ENCODE results near the gene ADGRG6. TPM values are rescaled to one million over a fixed set of nuclear protein-coding genes. Genes with fewer than 3 reads are reported as not detected.

Gene ADGRG6
- total and polyA plus RNA-seq, 2 of the 8 experiments (the other 6 are each of a cell fraction or from before 2014, with no cell fraction given): 1.1 to 6.2 TPM

GRCh38 chr6:142343938-142344337 lies 42.1 kb downstream of the ADGRG6 start:
- H3K14ac ChIP-seq (ENCODE audit: insufficient read length): no peak overlapping the region
- H3K56ac ChIP-seq (replicated peaks; ENCODE audit: insufficient read length, low read depth, low read length): no peak overlapping the region
- 88% methylated on average over 1 of the region's 1 CpG; no CpG with 5 or more reads in 1 of the 2 experiments for WGBS, 2 experiments (ENCODE audit: extremely low coverage in 1 of 2, insufficient coverage in 1 of 2, insufficient read length in 1 of 2, insufficient replicate concordance in 2 of 2, low coverage in 1 of 2, low lambda C conversion rate in 2 of 2, missing lambda C conversion rate in 1 of 2)
- CTCF ChIA-PET (ENCODE audit: partially characterized antibody): interaction anchor here (0.9 kb wide), 1 partner anchor 112 kb away, joined by 3 read pairs; no protein-coding TSS in a partner anchor
- DNase-seq (ENCODE audit: low read depth in 1 of 2, low spot score in 2 of 2) (no peak), FAIRE-seq (no peak)
- no peak overlapping the region for H2BK20ac ChIP-seq (ENCODE audit: low read length)
- H4K91ac ChIP-seq (replicated peaks; ENCODE audit: insufficient read length, low read length): no peak overlapping the region
- H4K5ac ChIP-seq (ENCODE audit: insufficient read length, low read depth, low read length): no peak overlapping the region
- H3K36me3 ChIP-seq (ENCODE audit: control insufficient read depth in 2 of 4, insufficient read depth in 4 of 4, low read length in 3 of 4): no peaks in the 10 kb centered on the region
- H3K79me1 ChIP-seq (ENCODE audit: low read depth, low read length): no peaks in the 10 kb centered on the region
- H2AFZ ChIP-seq (ENCODE audit: low read length): no peak overlapping the region
- POLR2A ChIA-PET (ENCODE audit: partially characterized antibody): no interaction called here
- no peak overlapping the region for H3K18ac ChIP-seq (ENCODE audit: extremely low read depth, low read length)
- no peak overlapping the region for H2BK12ac ChIP-seq (ENCODE audit: low read depth, low read length)
- H3K4ac ChIP-seq (replicated peaks; ENCODE audit: insufficient read length, low read depth, low read length): no peak overlapping the region
- no peak overlapping the region for H3K9ac ChIP-seq (replicated peaks in 1 of 4; ENCODE audit: extremely low read depth in 1 of 4, low read depth in 3 of 4, low read length in 3 of 4)
- H2BK120ac ChIP-seq (replicated peaks; ENCODE audit: low read depth, low read length): no peak overlapping the region
- no peaks in the 10 kb centered on the region for H3K23me2 ChIP-seq (ENCODE audit: low read depth, low read length)
- no peak overlapping the region for H2BK15ac ChIP-seq (ENCODE audit: low read length)
- no peak overlapping the region for H4K8ac ChIP-seq (ENCODE audit: extremely low read depth, insufficient read depth, low read length)
- H3K27ac ChIP-seq (ENCODE audit: low read depth, low read length): no peak overlapping the region
- H2BK5ac ChIP-seq (ENCODE audit: low read depth, low read length): no peak overlapping the region
- H3K4me3 ChIP-seq (ENCODE audit: extremely low read depth in 1 of 4, insufficient read depth in 2 of 4, low read depth in 3 of 4, low read length in 4 of 4): no peak overlapping the region
- H3K27me3 ChIP-seq (replicated peaks in 1 of 4; ENCODE audit: control insufficient read depth in 3 of 4, extremely low read depth in 1 of 4, insufficient read depth in 3 of 4, low read length in 3 of 4): no peaks in the 10 kb centered on the region; a peak in 1 of 7 replicates
- no peaks in the 10 kb centered on the region for H4K20me1 ChIP-seq (replicated peaks in 1 of 2; ENCODE audit: control insufficient read depth in 1 of 2, insufficient read depth in 2 of 2, low read length in 2 of 2)
- H3K23ac ChIP-seq (ENCODE audit: insufficient read length): no peak overlapping the region
- no peak overlapping the region for H2AK5ac ChIP-seq (ENCODE audit: low read depth, low read length)
- TF ChIP-seq, protein P1, sequence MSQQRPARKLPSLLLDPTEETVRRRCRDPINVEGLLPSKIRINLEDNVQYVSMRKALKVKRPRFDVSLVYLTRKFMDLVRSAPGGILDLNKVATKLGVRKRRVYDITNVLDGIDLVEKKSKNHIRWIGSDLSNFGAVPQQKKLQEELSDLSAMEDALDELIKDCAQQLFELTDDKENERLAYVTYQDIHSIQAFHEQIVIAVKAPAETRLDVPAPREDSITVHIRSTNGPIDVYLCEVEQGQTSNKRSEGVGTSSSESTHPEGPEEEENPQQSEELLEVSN (IDR thresholded peaks at IDR 0.05): no peak
- TF ChIP-seq RNF2 (IDR thresholded peaks at IDR 0.05; ENCODE audit: borderline replicate concordance, low read depth, low read length, missing control alignments, poor library complexity, severe bottlenecking) (no peak), RBBP5 (IDR thresholded peaks at IDR 0.05; ENCODE audit: borderline replicate concordance, low read depth, low read length) (no peak)
- TF ChIP-seq, protein P2, sequence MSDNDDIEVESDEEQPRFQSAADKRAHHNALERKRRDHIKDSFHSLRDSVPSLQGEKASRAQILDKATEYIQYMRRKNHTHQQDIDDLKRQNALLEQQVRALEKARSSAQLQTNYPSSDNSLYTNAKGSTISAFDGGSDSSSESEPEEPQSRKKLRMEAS (IDR thresholded peaks at IDR 0.05): no peak
- no peaks in the 10 kb centered on the region for H3K4me1 ChIP-seq (replicated peaks in 1 of 4; ENCODE audit: control insufficient read depth in 3 of 4, insufficient read depth in 4 of 4, low read length in 3 of 4)
- no peaks in the 10 kb centered on the region for H3K9me3 ChIP-seq (ENCODE audit: insufficient read depth in 2 of 2, low read depth in 1 of 2, low read length in 1 of 2)
- H3K4me2 ChIP-seq (ENCODE audit: insufficient read depth in 1 of 2, low read depth in 2 of 2, low read length in 2 of 2): no peak overlapping the region
- H3K79me2 ChIP-seq (ENCODE audit: control insufficient read depth in 1 of 2, insufficient read depth in 2 of 2, low read length in 2 of 2): no peaks in the 10 kb centered on the region

All from H1 (cell line).